Breast epithelium (tissue), 4 donors: ENCODE results near the gene MIXL1. TPM values are rescaled to one million over a fixed set of nuclear protein-coding genes. Genes with fewer than 3 reads are reported as not detected.

Experiments used
- DNase-seq, 2 donors: peaks; one replicate each; pipeline ENCODE4 v3.0.0-alpha.2; 2019; ENCODE audit warnings: low spot score in 2 of 2
- H3K27ac ChIP-seq, 2 donors: fragments of 200-600 bp; sonication (generic) in 1 of 2; one replicate each; pipeline ENCODE4 v1.5.1; 2016 to 2019; ENCODE audit warnings: mild to moderate bottlenecking in 1 of 2
- H3K27me3 ChIP-seq, 2 donors: fragments of 200-600 bp; sonication (generic) in 1 of 2; one replicate each; pipeline versions ENCODE4 v1.5.1 to v1.6.0; 2017 to 2019; ENCODE audit warnings: control low read depth in 1 of 2, mild to moderate bottlenecking in 1 of 2
- H3K36me3 ChIP-seq: fragments of 200-600 bp; one replicate; pipeline ENCODE4 v1.5.1; 2019
- H3K4me1 ChIP-seq, 2 donors: fragments of 200-600 bp; sonication (generic); one replicate each; pipeline ENCODE4 v1.5.1; 2016 to 2019; ENCODE audit warnings: control low read depth in 1 of 2
- H3K4me3 ChIP-seq, 3 donors: fragments of 200-600 bp; sonication (generic); 1 replicate in 2 of 3; 2 replicates in 1 of 3; pipeline ENCODE4 v1.5.1; 2016 to 2019; ENCODE audit warnings: mild to moderate bottlenecking in 3 of 3, moderate library complexity in 2 of 3
- H3K9me3 ChIP-seq, 2 donors: fragments of 200-600 bp; sonication (generic) in 1 of 2; one replicate each; pipeline ENCODE4 v1.5.1; 2016 to 2019; ENCODE audit warnings: control low read depth in 1 of 2
- CTCF ChIP-seq, 3 donors: fragments of 450-650 bp; IDR thresholded peaks; one replicate each; pipeline ENCODE4 v1.5.1; 2016 to 2017; ENCODE audit warnings: antibody characterized with exemption in 3 of 3, mild to moderate bottlenecking in 3 of 3, moderate library complexity in 3 of 3
- POLR2A ChIP-seq: fragments of 450-650 bp; IDR thresholded peaks from one replicate; pipeline ENCODE4 v1.6.1; 2016; ENCODE audit warnings: antibody characterized with exemption, mild to moderate bottlenecking, moderate library complexity
- POLR2AphosphoS5 ChIP-seq, 3 donors: sonication (generic); formaldehyde crosslinking; IDR thresholded peaks; one replicate each; pipeline ENCODE4 v1.6.1; 2017; ENCODE audit warnings: antibody characterized with exemption in 3 of 3
- intact Hi-C: fragments of 100-400 bp; cut with DNase I; formaldehyde crosslinking; loops from one replicate; pipeline ENCODE4 v1.15.1; 2023; ENCODE audit warnings: low total_unique reads
- total RNA-seq, 3 donors: library from RNA; depleted of rRNA; stranded (reverse); fragments of >200 nt; gene quantifications; one replicate each; pipeline ENCODE4 v1.1.0, GENCODE V29; 2016

MIXL1 gene
- not detected for total RNA-seq

- Histone ChIP-seq H3K27me3 (peaks cover 2 to 5% of the 10 kb centered on the region in 2 donors), H3K36me3 (no peaks in the 10 kb centered on the region), H3K4me3 (peak within 1 kb of the TSS; percentile 38 to 72 (median 50)), H3K9me3 (no peaks in the 10 kb centered on the region), H3K27ac (no peak within 1 kb of the TSS), H3K4me1 (no peaks in the 10 kb centered on the region)
- no peak for DNase-seq
- TF ChIP-seq CTCF (IDR thresholded peaks at IDR 0.05) (no peak), POLR2AphosphoS5 (IDR thresholded peaks at IDR 0.05) (no peak), POLR2A (no peak)
- intact Hi-C loops, result no loop called here
Measured at GRCh38 chr1:226223157-226223785, at the start of gene MIXL1. Gene MIXL1 (plus strand): TSS chr1:226223664. CDS start chr1:226223682, 18 bp downstream.

GRCh38 chr1:226176870-226177269 lies 46.6 kb upstream of the MIXL1 start:
- H3K4me3 ChIP-seq, result no peak overlapping the region
- intact Hi-C loops, result no loop called here
- no peak for DNase-seq
- no peaks in the 10 kb centered on the region for H3K4me1 ChIP-seq
- no peak overlapping the region for H3K27ac ChIP-seq
- H3K36me3 ChIP-seq, result no peaks in the 10 kb centered on the region
- H3K27me3 ChIP-seq, result no peaks in the 10 kb centered on the region
- TF ChIP-seq POLR2AphosphoS5 (IDR thresholded peaks at IDR 0.05), result no peak
- TF ChIP-seq POLR2A, result no peak
- TF ChIP-seq CTCF (IDR thresholded peaks at IDR 0.05), result no peak
- no peaks in the 10 kb centered on the region for H3K9me3 ChIP-seq

- DNase-seq, result no peak
- Histone ChIP-seq H3K27me3 (no peaks in the 10 kb centered on the region), H3K4me1 (peaks cover 0 to 6% of the 10 kb centered on the region in 2 donors), H3K36me3 (no peaks in the 10 kb centered on the region), H3K27ac (peak overlapping the region; percentile 17 to 56), H3K4me3 (peak overlapping the region in 1 of 3 donors; percentile 7), H3K9me3 (no peaks in the 10 kb centered on the region)
- TF ChIP-seq POLR2A, result no peak
- TF ChIP-seq POLR2AphosphoS5 (IDR thresholded peaks at IDR 0.05), result peak in 1 of 3 donors; percentile 15
- peak in 1 of 3 donors; percentile 30 for TF ChIP-seq CTCF (IDR thresholded peaks at IDR 0.05)
- intact Hi-C loops, result loop anchor here (10.0 kb wide), 1 partner anchor 67 kb away; no protein-coding TSS in a partner anchor
Measured at GRCh38 chr1:226181996-226182714, 41.3 kb upstream of the MIXL1 start.

- no peaks in the 10 kb centered on the region for H3K27me3 ChIP-seq
- no peak for DNase-seq
- intact Hi-C loops, result loop anchor here (10.0 kb wide), 1 partner anchor 71 kb away; no protein-coding TSS in a partner anchor
- peak overlapping the region; percentile 97 to 98 for H3K27ac ChIP-seq
- H3K36me3 ChIP-seq, result no peaks in the 10 kb centered on the region
- peaks cover 0 to 6% of the 10 kb centered on the region in 2 donors for H3K4me1 ChIP-seq
- H3K4me3 ChIP-seq, result peak overlapping the region; percentile 84 to 92 (median 89)
- TF ChIP-seq POLR2A, result no peak
- TF ChIP-seq CTCF (IDR thresholded peaks at IDR 0.05), result no peak
- no peaks in the 10 kb centered on the region for H3K9me3 ChIP-seq
Measured at GRCh38 chr1:226185141-226186036, 38.1 kb upstream of the MIXL1 start.
